IPS DF 6.9 (cell line): ENCODE measurements around the gene TEF.
"Not testable (repeated sequence)": the region's sequence is repeated elsewhere in the genome, so short reads cannot be mapped to it uniquely, and the experiment has no call there.

Experiments used
- DNase-seq: peaks from one replicate; pipeline ENCODE4 v3.0.0-alpha.2; 2013; ENCODE audit warnings: low read depth, low spot score
- H3K27ac ChIP-seq: one replicate; pipeline ENCODE4 v1.5.1; 2013; ENCODE audit warnings: low read length, control low read depth
- H3K27me3 ChIP-seq: 2 replicates; pipeline ENCODE4 v1.6.1; 2013; ENCODE audit warnings: mild to moderate bottlenecking, low read length; ENCODE audit not compliant: control insufficient read depth, insufficient read depth
- H3K36me3 ChIP-seq: 2 replicates; pipeline ENCODE4 v1.6.1; 2013; ENCODE audit warnings: low read length; ENCODE audit not compliant: control insufficient read depth, insufficient read depth
- H3K4me1 ChIP-seq: 2 replicates; pipeline ENCODE4 v1.6.1; 2013; ENCODE audit warnings: low read length; ENCODE audit not compliant: control insufficient read depth, insufficient read depth
- H3K4me3 ChIP-seq: 2 replicates; pipeline ENCODE4 v1.5.1; 2013; ENCODE audit warnings: mild to moderate bottlenecking, low read length
- H3K9me3 ChIP-seq: 2 replicates; pipeline ENCODE4 v1.6.1; 2013; ENCODE audit warnings: low read length, inconsistent platforms; ENCODE audit not compliant: control insufficient read depth, insufficient read depth
- WGBS: extraction: QIAGEN DNeasy Blood & Tissue Kit; methylation state at CpG from one replicate; pipeline ENCODE4 v1.1.7; 2013; ENCODE audit warnings: mixed read lengths, missing lambda C conversion rate; ENCODE audit not compliant: insufficient read length, insufficient coverage; 5-methylcytosine and 5-hydroxymethylcytosine counted together

The TEF gene

GRCh38 chr22:41425660-41426365, 44.1 kb downstream of the TEF start:
- H3K9me3 ChIP-seq = no peaks in the 10 kb centered on the region
- H3K27ac ChIP-seq = no peak overlapping the region
- H3K36me3 ChIP-seq = no peaks in the 10 kb centered on the region
- H3K4me1 ChIP-seq = no peaks in the 10 kb centered on the region
- no CpG with 5 or more reads among the region's 9 CpGs for WGBS
- no peaks in the 10 kb centered on the region for H3K27me3 ChIP-seq
- H3K4me3 ChIP-seq = no peak overlapping the region
- no peak for DNase-seq

- no peak for DNase-seq
- WGBS = no CpG with 5 or more reads among the region's 13 CpGs
- no peak overlapping the region for H3K4me3 ChIP-seq
- H3K4me1 ChIP-seq = no peaks in the 10 kb centered on the region
- no peak overlapping the region for H3K27ac ChIP-seq
- H3K27me3 ChIP-seq = no peaks in the 10 kb centered on the region
- H3K9me3 ChIP-seq = no peaks in the 10 kb centered on the region
- no peaks in the 10 kb centered on the region for H3K36me3 ChIP-seq
These were observed 47.6 kb downstream of the TEF start for GRCh38 chr22:41429232-41429950.

- Histone ChIP-seq H3K27ac (no peak overlapping the region), H3K36me3 (peaks cover 3% of the 10 kb centered on the region; the same call in 1 of the 2 replicates), H3K9me3 (no peaks in the 10 kb centered on the region), H3K4me3 (no peak overlapping the region), H3K4me1 (no peaks in the 10 kb centered on the region), H3K27me3 (no peaks in the 10 kb centered on the region)
- no CpG with 5 or more reads among the region's 8 CpGs for WGBS
- DNase-seq = no peak
These were observed 48.2 kb downstream of the TEF start for GRCh38 chr22:41429951-41430332.

GRCh38 chr22:41431656-41432055, 49.9 kb downstream of the TEF start:
- H3K4me1 ChIP-seq = no peaks in the 10 kb centered on the region
- peaks cover 20% of the 10 kb centered on the region for H3K36me3 ChIP-seq
- H3K4me3 ChIP-seq = no peak overlapping the region
- H3K9me3 ChIP-seq = no peaks in the 10 kb centered on the region
- no CpG with 5 or more reads among the region's 6 CpGs for WGBS
- no peaks in the 10 kb centered on the region for H3K27me3 ChIP-seq
- H3K27ac ChIP-seq = no peak overlapping the region
- no peak for DNase-seq

- H3K4me1 ChIP-seq, DNase-seq, H3K4me3 ChIP-seq, H3K27me3 ChIP-seq, H3K9me3 ChIP-seq, H3K27ac ChIP-seq: not testable (repeated sequence)
- H3K36me3 ChIP-seq = peaks cover 28% of the 10 kb centered on the region
- no CpG with 5 or more reads among the region's 1 CpG for WGBS
These were observed 51.7 kb downstream of the TEF start for GRCh38 chr22:41433480-41433879.

GRCh38 chr22:41434361-41435003, 52.7 kb downstream of the TEF start:
- not testable (repeated sequence) for H3K9me3 ChIP-seq, H3K4me3 ChIP-seq, DNase-seq, H3K4me1 ChIP-seq, H3K27ac ChIP-seq, H3K27me3 ChIP-seq
- WGBS = no CpG with 5 or more reads among the region's 5 CpGs
- peaks cover 32% of the 10 kb centered on the region for H3K36me3 ChIP-seq

GRCh38 chr22:41435560-41435959, 53.8 kb downstream of the TEF start:
- H3K27me3 ChIP-seq = no peaks in the 10 kb centered on the region
- H3K36me3 ChIP-seq = peaks cover 32% of the 10 kb centered on the region
- no CpG with 5 or more reads among the region's 4 CpGs for WGBS
- no peaks in the 10 kb centered on the region for H3K4me1 ChIP-seq
- DNase-seq = no peak
- H3K27ac ChIP-seq = no peak overlapping the region
- H3K9me3 ChIP-seq = no peaks in the 10 kb centered on the region
- H3K4me3 ChIP-seq = no peak overlapping the region

GRCh38 chr22:41436322-41437113, 54.8 kb downstream of the TEF start:
- H3K9me3 ChIP-seq = no peaks in the 10 kb centered on the region
- no CpG with 5 or more reads among the region's 23 CpGs for WGBS
- H3K4me1 ChIP-seq = no peaks in the 10 kb centered on the region
- no peaks in the 10 kb centered on the region for H3K27me3 ChIP-seq
- peaks cover 32% of the 10 kb centered on the region for H3K36me3 ChIP-seq
- H3K27ac ChIP-seq = no peak overlapping the region
- H3K4me3 ChIP-seq = no peak overlapping the region
- no peak for DNase-seq

GRCh38 chr22:41437198-41437597, 55.5 kb downstream of the TEF start:
- no peaks in the 10 kb centered on the region for H3K4me1 ChIP-seq
- H3K4me3 ChIP-seq = no peak overlapping the region
- no peak overlapping the region for H3K27ac ChIP-seq
- no peak for DNase-seq
- no peaks in the 10 kb centered on the region for H3K27me3 ChIP-seq
- no peaks in the 10 kb centered on the region for H3K9me3 ChIP-seq
- H3K36me3 ChIP-seq = peaks cover 32% of the 10 kb centered on the region
- no CpG with 5 or more reads among the region's 7 CpGs for WGBS

GRCh38 chr22:41440511-41440910, 58.8 kb downstream of the TEF start:
- not testable (repeated sequence) for H3K27me3 ChIP-seq, H3K4me1 ChIP-seq, DNase-seq, H3K4me3 ChIP-seq, H3K27ac ChIP-seq, H3K9me3 ChIP-seq
- 100% methylated on average over 1 of the region's 5 CpGs for WGBS
- H3K36me3 ChIP-seq = peaks cover 23% of the 10 kb centered on the region
